Activated CD4-positive, CD25-positive, alpha-beta regulatory T cell (primary cell): ENCODE results near the gene SLC16A13.
A peak's percentile ranks its signal among the peaks of the same experiment; 100 is the strongest.
"Not testable (repeated sequence)": the region's sequence is repeated elsewhere in the genome, so short reads cannot be mapped to it uniquely, and the experiment has no call there.

Experiments
- DNase-seq, 4 experiments: peaks; one replicate each; lab custom pipeline; 2025; lab: John Stamatoyannopoulos, UW

The SLC16A13 gene, protein sequence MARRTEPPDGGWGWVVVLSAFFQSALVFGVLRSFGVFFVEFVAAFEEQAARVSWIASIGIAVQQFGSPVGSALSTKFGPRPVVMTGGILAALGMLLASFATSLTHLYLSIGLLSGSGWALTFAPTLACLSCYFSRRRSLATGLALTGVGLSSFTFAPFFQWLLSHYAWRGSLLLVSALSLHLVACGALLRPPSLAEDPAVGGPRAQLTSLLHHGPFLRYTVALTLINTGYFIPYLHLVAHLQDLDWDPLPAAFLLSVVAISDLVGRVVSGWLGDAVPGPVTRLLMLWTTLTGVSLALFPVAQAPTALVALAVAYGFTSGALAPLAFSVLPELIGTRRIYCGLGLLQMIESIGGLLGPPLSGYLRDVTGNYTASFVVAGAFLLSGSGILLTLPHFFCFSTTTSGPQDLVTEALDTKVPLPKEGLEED

GRCh38 chr17:7035591-7036368 lies at the start of gene SLC16A13:
SLC16A13 (plus strand) TSS chr17:7036015; CDS start chr17:7036383, 368 bp downstream.
- peak; percentile 93 to 96 (median 95) for DNase-seq

- no peak for DNase-seq
These were observed 49.1 kb upstream of the SLC16A13 start for GRCh38 chr17:6986676-6987075.

GRCh38 chr17:6989779-6990178 lies 46.0 kb upstream of the SLC16A13 start:
- DNase-seq: no peak

- not testable (repeated sequence) for DNase-seq
These were observed 42.2 kb upstream of the SLC16A13 start for GRCh38 chr17:6993613-6994056.

DNA sequence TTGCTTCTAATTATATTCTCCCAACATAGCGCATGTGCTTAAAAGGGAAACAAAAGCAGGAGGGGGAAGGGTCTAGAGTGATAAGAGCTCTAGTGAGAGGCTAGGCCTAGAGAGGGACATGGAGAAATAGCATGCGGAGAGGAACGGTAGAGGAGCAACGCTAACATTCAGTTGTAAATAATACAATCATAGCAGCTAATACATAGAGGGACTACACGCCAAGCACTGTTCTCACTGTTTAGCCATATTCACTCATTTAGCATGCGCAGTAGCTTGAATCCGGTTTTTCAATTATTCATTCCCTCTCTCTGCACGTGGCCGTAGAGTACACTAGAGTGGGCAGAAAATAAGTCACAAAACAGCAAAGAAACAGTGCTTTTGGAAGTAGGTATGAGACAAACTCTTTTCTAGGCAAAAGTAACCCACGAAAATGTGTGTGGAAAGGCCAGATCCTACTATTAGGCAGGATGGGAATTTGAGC lies 41.7 kb upstream of the SLC16A13 start:
- no peak for DNase-seq

DNA sequence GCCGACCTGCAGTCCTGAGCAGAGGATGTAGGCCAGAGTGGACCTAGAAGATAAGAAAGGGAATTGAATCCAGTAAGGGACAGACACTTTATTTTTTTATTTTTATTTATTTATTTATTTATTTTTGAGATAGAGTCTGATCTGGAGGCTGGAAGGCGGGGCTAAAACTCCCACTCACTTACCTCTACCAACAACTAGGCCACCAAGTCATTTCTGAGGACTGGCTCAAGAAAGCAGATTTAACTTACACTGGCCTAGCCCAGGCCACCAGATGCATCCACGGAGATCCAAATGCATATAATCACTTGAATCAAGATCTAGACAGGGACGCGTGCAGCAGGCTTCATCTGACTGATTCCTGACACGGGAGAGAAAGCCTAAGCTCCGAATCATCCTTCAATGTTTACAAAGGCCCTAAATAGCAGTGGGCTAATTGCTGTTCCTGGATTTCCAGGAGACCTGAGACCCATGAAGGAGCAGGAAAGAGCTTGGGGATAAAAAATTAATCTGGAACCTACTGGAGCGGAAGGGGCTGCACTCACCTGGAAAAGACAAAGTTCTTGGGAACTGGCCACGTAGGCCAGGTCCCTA lies 41.1 kb upstream of the SLC16A13 start:
- DNase-seq: no peak

GRCh38 chr17:6995500-6996255 lies 40.1 kb upstream of the SLC16A13 start, which contains the start of gene ALOX12:
ALOX12 (plus strand) TSS chr17:6996049; CDS start chr17:6996118, 69 bp downstream.
- no peak for DNase-seq

- no peak for DNase-seq
These were observed 39.4 kb upstream of the SLC16A13 start for GRCh38 chr17:6996256-6997011.

- no peak for DNase-seq
These were observed 38.6 kb upstream of the SLC16A13 start for GRCh38 chr17:6997171-6997570.

DNA sequence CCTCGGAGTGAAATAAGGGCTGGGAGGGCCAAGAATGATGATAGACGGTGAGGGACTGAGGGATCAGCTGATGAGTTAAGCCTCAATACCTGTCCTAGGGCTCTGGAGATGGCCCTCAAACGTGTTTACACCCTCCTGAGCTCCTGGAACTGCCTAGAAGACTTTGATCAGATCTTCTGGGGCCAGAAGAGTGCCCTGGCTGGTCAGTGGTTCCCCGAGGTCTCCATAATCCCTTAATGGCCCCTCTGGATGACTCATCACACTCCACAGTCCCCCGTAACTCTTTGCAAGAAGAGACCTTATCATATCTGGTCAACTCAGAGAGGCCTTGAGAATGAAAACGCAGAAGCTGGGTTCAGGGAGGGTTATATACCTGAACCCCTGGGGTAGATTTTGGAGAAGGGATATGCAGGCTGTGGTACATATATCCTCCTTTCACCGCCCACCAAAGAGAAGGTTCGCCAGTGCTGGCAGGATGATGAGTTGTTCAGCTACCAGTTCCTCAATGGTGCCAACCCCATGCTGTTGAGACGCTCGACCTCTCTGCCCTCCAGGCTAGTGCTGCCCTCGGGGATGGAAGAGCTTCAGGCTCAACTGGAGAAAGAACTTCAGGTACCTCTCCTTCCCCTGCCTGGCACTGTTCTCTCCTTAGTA lies 36.8 kb upstream of the SLC16A13 start:
- no peak for DNase-seq

DNA sequence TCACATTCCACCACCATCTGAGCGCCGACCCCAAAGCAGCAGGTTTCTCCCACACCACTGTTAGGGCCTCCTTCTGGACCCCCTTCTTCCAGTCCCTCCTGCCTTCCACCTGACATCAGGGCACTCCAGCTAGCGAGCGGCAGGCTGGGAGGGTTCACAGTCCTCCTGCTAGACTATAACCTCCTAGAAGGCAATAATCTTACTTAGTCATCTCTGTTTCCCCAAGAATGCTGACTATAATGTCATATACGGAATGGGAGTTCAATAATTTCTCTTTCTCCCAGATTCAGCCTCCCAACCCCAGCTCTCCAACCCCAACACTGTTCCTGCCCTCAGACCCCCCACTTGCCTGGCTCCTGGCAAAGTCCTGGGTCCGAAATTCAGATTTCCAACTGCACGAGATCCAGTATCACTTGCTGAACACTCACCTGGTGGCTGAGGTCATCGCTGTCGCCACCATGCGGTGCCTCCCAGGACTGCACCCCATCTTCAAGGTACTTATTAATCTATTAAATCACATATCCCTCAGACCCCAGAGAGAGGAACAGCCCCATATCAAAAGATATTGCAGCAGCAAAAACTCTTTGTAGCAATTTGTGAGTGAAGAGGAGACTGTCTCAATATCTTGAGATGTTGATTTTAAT lies 34.4 kb upstream of the SLC16A13 start:
- peak in 1 of 4 experiments; percentile 10 for DNase-seq

GRCh38 chr17:7002288-7003047 lies 33.3 kb upstream of the SLC16A13 start:
- DNase-seq: no peak

- DNase-seq: no peak
These were observed 32.1 kb upstream of the SLC16A13 start for GRCh38 chr17:7003745-7004144.

GRCh38 chr17:7004398-7005253 lies 31.2 kb upstream of the SLC16A13 start:
- no peak for DNase-seq

- DNase-seq: no peak
These were observed 30.1 kb upstream of the SLC16A13 start for GRCh38 chr17:7005716-7006115.

DNA sequence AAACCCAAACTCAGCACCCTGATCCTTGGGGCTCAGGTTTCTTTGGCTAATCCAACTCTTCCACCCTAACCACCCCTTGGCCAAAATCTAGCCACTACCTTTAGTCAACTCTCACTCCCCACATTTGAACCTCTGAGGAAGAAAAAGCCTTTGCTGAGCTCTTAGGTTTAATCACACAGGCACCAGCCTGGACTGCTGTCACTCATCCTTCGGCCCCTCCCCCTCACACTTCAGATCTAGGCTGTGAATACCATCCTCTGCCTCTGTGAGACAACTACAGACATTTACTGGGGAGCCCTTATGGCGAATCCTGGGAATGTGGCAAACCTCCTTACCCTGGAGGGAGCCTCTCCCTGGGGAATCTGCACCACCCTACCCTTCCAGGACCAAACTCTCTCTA lies 28.7 kb upstream of the SLC16A13 start:
- no peak for DNase-seq

- DNase-seq: no peak
These were observed 25.3 kb upstream of the SLC16A13 start for GRCh38 chr17:7010523-7010922.

DNA sequence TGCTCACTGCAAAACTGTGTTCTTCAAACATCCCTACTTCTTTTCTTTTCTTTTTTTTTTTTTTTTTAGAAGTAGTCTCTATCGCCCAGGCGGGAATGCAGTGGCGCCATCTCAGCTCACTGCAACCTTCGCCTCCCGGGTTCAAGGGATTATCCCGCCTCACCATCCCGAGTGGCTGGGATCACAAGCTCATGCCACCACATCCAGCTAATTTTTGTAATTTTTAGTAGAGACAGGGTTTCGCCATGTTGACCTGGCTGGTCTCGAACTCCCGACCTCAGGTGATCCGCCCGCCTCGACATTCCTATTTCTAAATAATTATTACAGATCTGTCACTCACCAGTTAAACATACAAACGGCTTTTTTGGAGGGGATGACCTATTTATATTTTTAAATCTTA lies 24.4 kb upstream of the SLC16A13 start:
- no peak for DNase-seq
